Muscle of leg (tissue), 11 donors: ENCODE results near the gene INA. TPM values are rescaled to one million over a fixed set of nuclear protein-coding genes. Genes with fewer than 3 reads are reported as not detected.
A peak's percentile ranks its signal among the peaks of the same experiment; 100 is the strongest.

ENCODE experiments used
- DNase-seq: peaks from one replicate; pipeline ENCODE4 v3.0.0; 2013
- H3K27ac ChIP-seq: one replicate; pipeline ENCODE4 v1.5.1; 2013; ENCODE audit warnings: mild to moderate bottlenecking, low read length, control low read depth
- H3K27me3 ChIP-seq: one replicate; pipeline ENCODE4 v1.6.1; 2013; ENCODE audit warnings: low read length; ENCODE audit not compliant: control insufficient read depth, insufficient read depth
- H3K36me3 ChIP-seq: one replicate; pipeline ENCODE4 v1.6.1; 2013; ENCODE audit warnings: low read length; ENCODE audit not compliant: control insufficient read depth, insufficient read depth
- H3K4me1 ChIP-seq: one replicate; pipeline ENCODE4 v1.6.1; 2013; ENCODE audit warnings: low read length; ENCODE audit not compliant: control insufficient read depth, insufficient read depth
- H3K4me3 ChIP-seq: one replicate; pipeline ENCODE4 v1.5.1; 2013; ENCODE audit warnings: low read length, control low read depth
- H3K9me3 ChIP-seq: replicated peaks from 2 replicates; pipeline ENCODE4 v1.6.1; 2013; ENCODE audit warnings: low read depth, low read length; ENCODE audit not compliant: control insufficient read depth
- WGBS: methylation state at CpG from one replicate; pipeline ENCODE4 v1.1.5; 2013; ENCODE audit warnings: missing lambda C conversion rate; ENCODE audit not compliant: insufficient coverage; 5-methylcytosine and 5-hydroxymethylcytosine counted together
- polyA plus RNA-seq, 8 donors: library from polyadenylated mRNA; unstranded; fragments of 120-200 nt; gene quantifications; one replicate each; pipeline versions ENCODE4 v1.2.1 to v1.2.3, GENCODE V29; 2013; ENCODE audit warnings: inconsistent platforms in 1 of 8, low replicate concordance in 1 of 8; ENCODE audit not compliant: insufficient read length in 8 of 8, insufficient read depth in 1 of 8
- total RNA-seq: library from RNA; stranded (reverse); fragments of 120-200 nt; gene quantifications from one replicate; pipeline ENCODE4 v1.2.4, GENCODE V29; 2013

INA gene
- total and polyA plus RNA-seq, 9 donors = 0.06 to 0.73 (median 0.21) TPM

- Histone ChIP-seq H3K9me3 (no peaks in the 10 kb centered on the region), H3K36me3 (no peaks in the 10 kb centered on the region), H3K4me1 (no peaks in the 10 kb centered on the region), H3K27me3 (peaks cover 5% of the 10 kb centered on the region), H3K27ac (no peak overlapping the region), H3K4me3 (no peak overlapping the region)
- DNase-seq = peak; percentile 85
- 57% methylated on average over 6 of the region's 11 CpGs for WGBS
Observed at GRCh38 chr10:103265717-103266329, 11.1 kb upstream of the INA start.

- H3K27ac ChIP-seq = no peak overlapping the region
- peaks cover 10% of the 10 kb centered on the region for H3K4me1 ChIP-seq
- no peaks in the 10 kb centered on the region for H3K9me3 ChIP-seq
- WGBS = 32% methylated on average over 4 of the region's 4 CpGs
- no peaks in the 10 kb centered on the region for H3K36me3 ChIP-seq
- H3K27me3 ChIP-seq = peaks cover 31% of the 10 kb centered on the region
- DNase-seq = peak; percentile 12
- no peak overlapping the region for H3K4me3 ChIP-seq
Observed at GRCh38 chr10:103273041-103273441, 3.9 kb upstream of the INA start.

- no peaks in the 10 kb centered on the region for H3K9me3 ChIP-seq
- H3K36me3 ChIP-seq = no peaks in the 10 kb centered on the region
- WGBS = 13% methylated on average over 16 of the region's 21 CpGs
- H3K27ac ChIP-seq = no peak overlapping the region
- no peak overlapping the region for H3K4me3 ChIP-seq
- H3K27me3 ChIP-seq = peaks cover 45% of the 10 kb centered on the region
- H3K4me1 ChIP-seq = peaks cover 10% of the 10 kb centered on the region
- DNase-seq = no peak
Observed at GRCh38 chr10:103276251-103276895, 565 bp upstream of the INA start.

- Histone ChIP-seq H3K4me3 (no peak overlapping the region), H3K27me3 (peaks cover 45% of the 10 kb centered on the region), H3K4me1 (peaks cover 15% of the 10 kb centered on the region), H3K9me3 (no peaks in the 10 kb centered on the region), H3K27ac (no peak overlapping the region), H3K36me3 (no peaks in the 10 kb centered on the region)
- no peak for DNase-seq
- WGBS = 5% methylated on average over 73 of the region's 76 CpGs
Observed at GRCh38 chr10:103277713-103278536, 987 bp downstream of the INA start.

GRCh38 chr10:103278537-103278823 is 1.5 kb downstream of the INA start:
- no peak overlapping the region for H3K27ac ChIP-seq
- H3K4me1 ChIP-seq = peaks cover 15% of the 10 kb centered on the region
- no peaks in the 10 kb centered on the region for H3K36me3 ChIP-seq
- WGBS = 10% methylated on average over 8 of the region's 12 CpGs
- no peak overlapping the region for H3K4me3 ChIP-seq
- H3K9me3 ChIP-seq = no peaks in the 10 kb centered on the region
- peaks cover 45% of the 10 kb centered on the region for H3K27me3 ChIP-seq
- DNase-seq = no peak

GRCh38 chr10:103278862-103279298 is 1.9 kb downstream of the INA start:
- no peak overlapping the region for H3K4me3 ChIP-seq
- H3K27ac ChIP-seq = no peak overlapping the region
- WGBS = 0% methylated on average over 11 of the region's 11 CpGs
- DNase-seq = peak; percentile 62
- peaks cover 45% of the 10 kb centered on the region for H3K27me3 ChIP-seq
- H3K36me3 ChIP-seq = no peaks in the 10 kb centered on the region
- peaks cover 15% of the 10 kb centered on the region for H3K4me1 ChIP-seq
- no peaks in the 10 kb centered on the region for H3K9me3 ChIP-seq

- Histone ChIP-seq H3K27me3 (peaks cover 42% of the 10 kb centered on the region), H3K36me3 (no peaks in the 10 kb centered on the region), H3K27ac (no peak overlapping the region), H3K9me3 (no peaks in the 10 kb centered on the region), H3K4me3 (no peak overlapping the region), H3K4me1 (peaks cover 15% of the 10 kb centered on the region)
- DNase-seq = no peak
- no CpG with 5 or more reads among the region's 3 CpGs for WGBS
Observed at GRCh38 chr10:103280031-103280430, 3.1 kb downstream of the INA start.

GRCh38 chr10:103280506-103280905 is 3.6 kb downstream of the INA start:
- H3K9me3 ChIP-seq = no peaks in the 10 kb centered on the region
- DNase-seq = no peak
- no peaks in the 10 kb centered on the region for H3K36me3 ChIP-seq
- peaks cover 15% of the 10 kb centered on the region for H3K4me1 ChIP-seq
- peaks cover 37% of the 10 kb centered on the region for H3K27me3 ChIP-seq
- no CpG with 5 or more reads among the region's 2 CpGs for WGBS
- no peak overlapping the region for H3K4me3 ChIP-seq
- H3K27ac ChIP-seq = no peak overlapping the region

- DNase-seq = peak; percentile 81
- no peak overlapping the region for H3K27ac ChIP-seq
Observed at GRCh38 chr10:103281753-103282152, 4.8 kb downstream of the INA start.

GRCh38 chr10:103282961-103283360 is 6.0 kb downstream of the INA start:
- no peaks in the 10 kb centered on the region for H3K36me3 ChIP-seq
- peaks cover 20% of the 10 kb centered on the region for H3K27me3 ChIP-seq
- H3K4me1 ChIP-seq = peaks cover 5% of the 10 kb centered on the region
- no peak overlapping the region for H3K4me3 ChIP-seq
- no peak for DNase-seq
- H3K9me3 ChIP-seq = no peaks in the 10 kb centered on the region
- no peak overlapping the region for H3K27ac ChIP-seq
- WGBS = no CpG with 5 or more reads among the region's 1 CpG

More at GRCh38 chr10:103281753-103282152, 4.8 kb downstream of the INA start:
- Histone ChIP-seq H3K27me3 (peaks cover 26% of the 10 kb centered on the region), H3K4me3 (no peak overlapping the region), H3K4me1 (peaks cover 10% of the 10 kb centered on the region), H3K36me3 (no peaks in the 10 kb centered on the region), H3K9me3 (no peaks in the 10 kb centered on the region)
- 1% methylated on average over 14 of the region's 14 CpGs for WGBS
